GM12878 (cell line): ENCODE measurements around the gene VIL1. TPM values are rescaled to one million over a fixed set of nuclear protein-coding genes. Genes with fewer than 3 reads are reported as not detected.

Source experiments
- ATF7 ChIP-seq: fragments of 450-650 bp; IDR thresholded peaks from 2 replicates; pipeline ENCODE4 v1.6.1; 2016; ENCODE audit warnings: low read depth, mild to moderate bottlenecking
- BCL11A ChIP-seq: IDR thresholded peaks from 2 replicates; pipeline ENCODE4 v1.6.1; 2011; ENCODE audit warnings: low read depth, low read length
- BCL3 ChIP-seq: IDR thresholded peaks from 2 replicates; pipeline ENCODE4 v1.6.1; 2011; ENCODE audit warnings: borderline replicate concordance, low read depth, mild to moderate bottlenecking, moderate library complexity, low read length; ENCODE audit not compliant: insufficient read depth, poor library complexity, severe bottlenecking
- BCLAF1 ChIP-seq: fragments of 450-650 bp; IDR thresholded peaks from 2 replicates; pipeline ENCODE4 v1.6.1; 2017; ENCODE audit warnings: antibody characterized with exemption, mild to moderate bottlenecking, moderate library complexity
- CHD4 ChIP-seq: fragments of 200-600 bp; sonication (generic); IDR thresholded peaks from 2 replicates; pipeline ENCODE4 v1.6.1; 2016; ENCODE audit warnings: mild to moderate bottlenecking
- E2F8 ChIP-seq: fragments of 450-650 bp; IDR thresholded peaks from 2 replicates; pipeline ENCODE4 v1.6.1; 2018; ENCODE audit warnings: mild to moderate bottlenecking, low read depth, moderate library complexity; ENCODE audit not compliant: partially characterized antibody
- EED ChIP-seq: sonication (generic); IDR thresholded peaks from 2 replicates; pipeline ENCODE4 v1.6.1; 2016; ENCODE audit warnings: antibody characterized with exemption, low read depth
- EP300 ChIP-seq, 2 experiments: fragments of 150-350 bp in 1 of 2; IDR thresholded peaks; 2 replicates each; pipeline ENCODE4 v1.6.1; 2011 to 2012; ENCODE audit warnings: low read depth in 2 of 2, low read length in 2 of 2, borderline replicate concordance in 1 of 2, improper control_type of control experiment in 1 of 2, inconsistent platforms in 1 of 2; ENCODE audit not compliant: control insufficient read depth in 1 of 2
- GATAD2B ChIP-seq: fragments of 450-650 bp; conservative IDR thresholded peaks from 2 replicates; pipeline ENCODE4 v1.6.1; 2017; ENCODE audit warnings: low read depth, mild to moderate bottlenecking, moderate library complexity
- JUND ChIP-seq: IDR thresholded peaks from 2 replicates; pipeline ENCODE4 v1.6.1; 2012; ENCODE audit warnings: low read depth, mild to moderate bottlenecking, low read length, improper control_type of control experiment, moderate library complexity
- MEF2B ChIP-seq: fragments of 450-650 bp; IDR thresholded peaks from 2 replicates; pipeline ENCODE4 v1.6.1; 2018; ENCODE audit warnings: mild to moderate bottlenecking, moderate library complexity; ENCODE audit not compliant: partially characterized antibody, poor library complexity, severe bottlenecking
- MXI1 ChIP-seq: fragments of 150-350 bp; IDR thresholded peaks from 2 replicates; pipeline ENCODE4 v1.6.1; 2011; ENCODE audit warnings: low read depth, mild to moderate bottlenecking, inconsistent platforms, low read length, improper control_type of control experiment
- MYB ChIP-seq: fragments of 150-350 bp; IDR thresholded peaks from 2 replicates; pipeline ENCODE4 v1.6.1; 2014; ENCODE audit warnings: mild to moderate bottlenecking, low read depth, low read length, borderline replicate concordance
- SMARCA5 ChIP-seq: fragments of 450-650 bp; IDR thresholded peaks from 2 replicates; pipeline ENCODE4 v1.6.1; 2017; ENCODE audit warnings: mild to moderate bottlenecking
- SRF ChIP-seq, 2 experiments: IDR thresholded peaks; 2 replicates each; pipeline ENCODE4 v1.6.1; 2011; ENCODE audit warnings: low read depth in 2 of 2, low read length in 2 of 2, mild to moderate bottlenecking in 1 of 2, moderate library complexity in 1 of 2
- USF1 ChIP-seq: IDR thresholded peaks from 2 replicates; pipeline ENCODE4 v1.6.1; 2011; ENCODE audit warnings: borderline replicate concordance, low read depth, mild to moderate bottlenecking, moderate library complexity, mixed read lengths, low read length; ENCODE audit not compliant: insufficient read depth; ENCODE audit errors: extremely low read length
- ZNF384 ChIP-seq: IDR thresholded peaks from 2 replicates; pipeline ENCODE4 v1.6.1; 2012; ENCODE audit warnings: low read depth, mild to moderate bottlenecking, low read length, improper control_type of control experiment, borderline replicate concordance
- ZZZ3 ChIP-seq: IDR thresholded peaks from 2 replicates; pipeline ENCODE4 v1.6.1; 2011; ENCODE audit warnings: low read depth; ENCODE audit not compliant: control insufficient read depth, insufficient read length
- polyA plus RNA-seq, 11 experiments: library from polyadenylated mRNA; depleted of rRNA in 4 of 11; unstranded in 6 of 11; stranded (reverse) in 5 of 11; fragments of >200 nt; fragmentation: Nextera tagmentation in 4 of 11; fragmentation: Illumina TruSeq in 1 of 11; extraction: Ambion mirVana in 4 of 11; extraction: Trizol in 1 of 11; gene quantifications; 1 replicate in 1 of 11; 2 replicates in 10 of 11; pipeline versions ENCODE4 v1.2.1 to v1.2.3, GENCODE V29; 2011 to 2016; ENCODE audit warnings: inconsistent platforms in 2 of 11, missing spikeins in 2 of 11, low read depth in 1 of 11
- total RNA-seq, 4 experiments: library from RNA; depleted of rRNA in 3 of 4; stranded (reverse); fragments of >200 nt in 3 of 4; fragmentation: Illumina TruSeq in 1 of 4; extraction: Trizol in 1 of 4; gene quantifications; 2 replicates each; pipeline versions ENCODE4 v1.2.1 to v1.2.3, GENCODE V29; 2013 to 2021

Gene VIL1
- total and polyA plus RNA-seq, 10 of the 15 experiments (the other 5 are each of a cell fraction or from before 2014, with no cell fraction given) = 0.03 to 1.9 (median 0.33) TPM

- TF ChIP-seq BCL3 = no peak
- TF ChIP-seq MYB = no peak
- TF ChIP-seq ATF7 = no peak
- 0 out of 4 replicates have a peak, but pooled peaks of 1 of the 2 experiments have one; percentile 3 for TF ChIP-seq EP300 (IDR thresholded peaks at IDR 0.05; ENCODE audit: borderline replicate concordance in 1 of 2, control insufficient read depth in 1 of 2, low read depth in 2 of 2, low read length in 2 of 2)
- TF ChIP-seq GATAD2B = peak; percentile 31; the same call in 1 of the 2 replicates
- TF ChIP-seq USF1 = no peak
- no peak for TF ChIP-seq ZNF384
- no peak for TF ChIP-seq BCLAF1
- TF ChIP-seq MXI1 = no peak
- no peak for TF ChIP-seq CHD4
- TF ChIP-seq BCL11A = no peak
- no peak for TF ChIP-seq E2F8
- no peak for TF ChIP-seq MEF2B
- no peak for TF ChIP-seq JUND
- TF ChIP-seq SRF (IDR thresholded peaks at IDR 0.05; ENCODE audit: low read depth in 2 of 2, low read length in 2 of 2) = no peak
- no peak for TF ChIP-seq EED
- TF ChIP-seq SMARCA5 = no peak
- TF ChIP-seq ZZZ3 = no peak
Observed at GRCh38 chr2:218398437-218399390, 20.2 kb upstream of the VIL1 start (continued).
